Nephron progenitor cell (in vitro differentiated cells): ENCODE measurements around the gene ARFGEF3.

Source experiments
- DNase-seq: peaks from one replicate; pipeline ENCODE4 v3.0.0; 2021
- H3K27ac Mint-ChIP-seq: 2 replicates; pipeline ENCODE4 v1.8.0; 2021; ENCODE audit warnings: mild to moderate bottlenecking, moderate library complexity, mixed read lengths
- H3K27me3 Mint-ChIP-seq: 2 replicates; pipeline ENCODE4 v1.8.0; 2021; ENCODE audit warnings: mild to moderate bottlenecking, low read depth, mixed read lengths; ENCODE audit not compliant: poor library complexity
- H3K36me3 Mint-ChIP-seq: 2 replicates; pipeline ENCODE4 v1.8.0; 2021; ENCODE audit warnings: low read depth, mixed read lengths
- H3K4me1 Mint-ChIP-seq: 2 replicates; pipeline ENCODE4 v1.8.0; 2021; ENCODE audit warnings: mixed read lengths
- H3K4me3 Mint-ChIP-seq: 2 replicates; pipeline ENCODE4 v1.8.0; 2021; ENCODE audit warnings: mild to moderate bottlenecking, moderate library complexity, mixed read lengths
- H3K9me3 Mint-ChIP-seq: 2 replicates; pipeline ENCODE4 v1.8.0; 2021; ENCODE audit warnings: mild to moderate bottlenecking, moderate library complexity, mixed read lengths
- CTCF ChIP-seq: fragments of 200-600 bp; sonication (generic); IDR thresholded peaks from 2 replicates; pipeline ENCODE4 v1.5.0; 2021; ENCODE audit warnings: antibody characterized with exemption

The ARFGEF3 gene

GRCh38 chr6:138336221-138336620, 174.5 kb downstream of the ARFGEF3 start:
- no peaks in the 10 kb centered on the region for H3K36me3 Mint-ChIP-seq
- DNase-seq: no peak
- TF ChIP-seq CTCF: no peak

GRCh38 chr6:138337076-138337475, 175.3 kb downstream of the ARFGEF3 start:
- Mint-ChIP-seq H3K9me3 (no peaks in the 10 kb centered on the region), H3K4me3 (no peak overlapping the region), H3K4me1 (peaks cover 5% of the 10 kb centered on the region), H3K27ac (no peak overlapping the region), H3K27me3 (peaks cover 23% of the 10 kb centered on the region), H3K36me3 (no peaks in the 10 kb centered on the region)
- TF ChIP-seq CTCF: no peak
- no peak for DNase-seq

More at GRCh38 chr6:138336221-138336620, 174.5 kb downstream of the ARFGEF3 start:
- no peak overlapping the region for H3K27ac Mint-ChIP-seq
- peaks cover 23% of the 10 kb centered on the region for H3K27me3 Mint-ChIP-seq
- H3K4me3 Mint-ChIP-seq: no peak overlapping the region
- peaks cover 10% of the 10 kb centered on the region for H3K4me1 Mint-ChIP-seq
- no peaks in the 10 kb centered on the region for H3K9me3 Mint-ChIP-seq

GRCh38 chr6:138339024-138339423, 177.3 kb downstream of the ARFGEF3 start:
- TF ChIP-seq CTCF: no peak
- Mint-ChIP-seq H3K36me3 (no peaks in the 10 kb centered on the region), H3K27ac (no peak overlapping the region), H3K9me3 (no peaks in the 10 kb centered on the region), H3K4me3 (no peak overlapping the region), H3K27me3 (peaks cover 23% of the 10 kb centered on the region), H3K4me1 (no peaks in the 10 kb centered on the region)
- DNase-seq: no peak

- H3K9me3 Mint-ChIP-seq: no peaks in the 10 kb centered on the region
- no peak overlapping the region for H3K27ac Mint-ChIP-seq
- H3K27me3 Mint-ChIP-seq: peaks cover 17% of the 10 kb centered on the region
- H3K4me3 Mint-ChIP-seq: no peak overlapping the region
- no peaks in the 10 kb centered on the region for H3K4me1 Mint-ChIP-seq
- no peak for DNase-seq
- TF ChIP-seq CTCF: no peak
- no peaks in the 10 kb centered on the region for H3K36me3 Mint-ChIP-seq
Measured at GRCh38 chr6:138341176-138341575, 179.4 kb downstream of the ARFGEF3 start.

- Mint-ChIP-seq H3K4me1 (no peaks in the 10 kb centered on the region), H3K27me3 (peaks cover 12% of the 10 kb centered on the region), H3K4me3 (no peak overlapping the region), H3K27ac (no peak overlapping the region), H3K36me3 (no peaks in the 10 kb centered on the region), H3K9me3 (no peaks in the 10 kb centered on the region)
- no peak for DNase-seq
- no peak for TF ChIP-seq CTCF
Measured at GRCh38 chr6:138343112-138343511, 181.4 kb downstream of the ARFGEF3 start.

GRCh38 chr6:138345565-138346285, 184.0 kb downstream of the ARFGEF3 start:
- no peak for TF ChIP-seq CTCF
- no peak for DNase-seq

More at GRCh38 chr6:138345565-138346285, 184.0 kb downstream of the ARFGEF3 start:
- Mint-ChIP-seq H3K4me1 (peaks cover 4% of the 10 kb centered on the region), H3K9me3 (no peaks in the 10 kb centered on the region), H3K27me3 (no peaks in the 10 kb centered on the region), H3K36me3 (no peaks in the 10 kb centered on the region), H3K27ac (no peak overlapping the region), H3K4me3 (no peak overlapping the region)
